H9 (cell line): ENCODE measurements around the gene PRKACA. TPM values are rescaled to one million over a fixed set of nuclear protein-coding genes. Genes with fewer than 3 reads are reported as not detected.
A peak's percentile ranks its signal among the peaks of the same experiment; 100 is the strongest.

ENCODE experiments used
- DNase-seq: peaks from one replicate; pipeline ENCODE4 v3.0.0-alpha.2; 2017
- H2AFZ ChIP-seq: one replicate; pipeline ENCODE4 v1.6.1; 2013; ENCODE audit warnings: mild to moderate bottlenecking, low read length, control low read depth, moderate library complexity
- H2AK5ac ChIP-seq: 2 replicates; pipeline ENCODE4 v1.6.1; 2013; ENCODE audit warnings: low read length, control low read depth, mixed read lengths; ENCODE audit not compliant: insufficient read length
- H2BK120ac ChIP-seq: one replicate; pipeline ENCODE4 v1.6.1; 2013; ENCODE audit warnings: low read depth, mild to moderate bottlenecking, low read length, control low read depth, inconsistent platforms; ENCODE audit not compliant: poor library complexity, severe bottlenecking
- H2BK12ac ChIP-seq: 2 replicates; pipeline ENCODE4 v1.6.1; 2013; ENCODE audit warnings: low read length, control low read depth, mixed read lengths, low read depth; ENCODE audit not compliant: insufficient read length
- H2BK15ac ChIP-seq: 2 replicates; pipeline ENCODE4 v1.6.1; 2013; ENCODE audit warnings: low read depth, low read length, control low read depth
- H2BK20ac ChIP-seq: one replicate; pipeline ENCODE4 v1.6.1; 2013; ENCODE audit warnings: low read depth, mild to moderate bottlenecking, low read length, control low read depth, inconsistent platforms; ENCODE audit not compliant: poor library complexity, severe bottlenecking
- H2BK5ac ChIP-seq: 2 replicates; pipeline ENCODE4 v1.6.1; 2013; ENCODE audit warnings: low read length, control low read depth, mixed read lengths; ENCODE audit not compliant: insufficient read length
- H3K14ac ChIP-seq: 2 replicates; pipeline ENCODE4 v1.6.1; 2013; ENCODE audit warnings: low read length, control low read depth; ENCODE audit not compliant: insufficient read depth
- H3K18ac ChIP-seq: 2 replicates; pipeline ENCODE4 v1.6.1; 2013; ENCODE audit warnings: low read depth, mild to moderate bottlenecking, mixed read lengths, low read length, control low read depth; ENCODE audit not compliant: insufficient read length
- H3K23ac ChIP-seq: 2 replicates; pipeline ENCODE4 v1.6.1; 2013; ENCODE audit warnings: low read length, control low read depth, mixed read lengths, low read depth; ENCODE audit not compliant: insufficient read length
- H3K23me2 ChIP-seq: 2 replicates; pipeline ENCODE4 v1.6.1; 2013; ENCODE audit warnings: low read depth, mild to moderate bottlenecking, mixed read lengths, low read length, control low read depth; ENCODE audit not compliant: insufficient read length, poor library complexity, severe bottlenecking
- H3K27ac ChIP-seq: 2 replicates; pipeline ENCODE4 v1.5.1; 2013; ENCODE audit warnings: low read length, control low read depth, mixed read lengths, low read depth; ENCODE audit not compliant: insufficient read length
- H3K27me3 ChIP-seq: 2 replicates; pipeline ENCODE4 v1.6.1; 2013; ENCODE audit warnings: low read length, control low read depth, inconsistent platforms; ENCODE audit not compliant: insufficient read depth
- H3K4ac ChIP-seq: 2 replicates; pipeline ENCODE4 v1.6.1; 2013; ENCODE audit warnings: low read depth, mild to moderate bottlenecking, control low read depth, inconsistent platforms, low read length, moderate library complexity
- H3K4me1 ChIP-seq: 2 replicates; pipeline ENCODE4 v1.6.1; 2013; ENCODE audit warnings: low read length, control low read depth, inconsistent platforms; ENCODE audit not compliant: insufficient read depth
- H3K4me2 ChIP-seq: 2 replicates; pipeline ENCODE4 v1.6.1; 2013; ENCODE audit warnings: low read length, control low read depth, mixed read lengths; ENCODE audit not compliant: insufficient read length, insufficient read depth
- H3K56ac ChIP-seq: 2 replicates; pipeline ENCODE4 v1.6.1; 2013; ENCODE audit warnings: low read depth, mild to moderate bottlenecking, mixed read lengths, low read length, control low read depth; ENCODE audit not compliant: insufficient read length
- H3K79me1 ChIP-seq: 2 replicates; pipeline ENCODE4 v1.6.1; 2013; ENCODE audit warnings: low read depth, mild to moderate bottlenecking, moderate library complexity, low read length, control low read depth, inconsistent platforms; ENCODE audit not compliant: insufficient read depth, poor library complexity, severe bottlenecking
- H3K79me2 ChIP-seq: 2 replicates; pipeline ENCODE4 v1.6.1; 2013; ENCODE audit warnings: low read length, control low read depth, inconsistent platforms; ENCODE audit not compliant: insufficient read depth
- H3K9ac ChIP-seq: 2 replicates; pipeline ENCODE4 v1.6.1; 2013; ENCODE audit warnings: low read length, control low read depth, mixed read lengths; ENCODE audit not compliant: insufficient read length; ENCODE audit errors: extremely low read depth
- H3K9me3 ChIP-seq: one replicate; pipeline ENCODE4 v1.6.1; 2013; ENCODE audit warnings: low read depth, low read length, inconsistent platforms; ENCODE audit not compliant: control insufficient read depth
- H3T11ph ChIP-seq: one replicate; pipeline ENCODE4 v1.6.1; 2013; ENCODE audit warnings: mild to moderate bottlenecking, low read length, control low read depth, inconsistent platforms
- H4K20me1 ChIP-seq: one replicate; pipeline ENCODE4 v1.6.1; 2013; ENCODE audit not compliant: control insufficient read depth, insufficient read length, insufficient read depth
- H4K5ac ChIP-seq: 2 replicates; pipeline ENCODE4 v1.6.1; 2013; ENCODE audit warnings: low read depth, mild to moderate bottlenecking, mixed read lengths, low read length, control low read depth; ENCODE audit not compliant: insufficient read length
- H4K8ac ChIP-seq: replicated peaks from 2 replicates; pipeline ENCODE4 v1.6.1; 2013; ENCODE audit warnings: low read length, control low read depth, mixed read lengths, low read depth; ENCODE audit not compliant: insufficient read length
- H4K91ac ChIP-seq: 2 replicates; pipeline ENCODE4 v1.6.1; 2013; ENCODE audit warnings: low read depth, mild to moderate bottlenecking, moderate library complexity, mixed read lengths, low read length, control low read depth; ENCODE audit not compliant: insufficient read length
- H3K27ac Mint-ChIP-seq, 3 experiments: 2 replicates in 2 of 3; 3 replicates in 1 of 3; pipeline ENCODE4 v1.8.0; 2020 to 2021; ENCODE audit warnings: mixed read lengths in 3 of 3, mild to moderate bottlenecking in 1 of 3, moderate library complexity in 1 of 3
- H3K27me3 Mint-ChIP-seq: 2 replicates; pipeline ENCODE4 v1.8.0; 2021; ENCODE audit warnings: low read depth, mild to moderate bottlenecking, moderate library complexity, mixed read lengths
- H3K36me3 Mint-ChIP-seq, 3 experiments: 2 replicates in 2 of 3; 3 replicates in 1 of 3; pipeline ENCODE4 v1.8.0; 2020 to 2021; ENCODE audit warnings: low read depth in 3 of 3, mixed read lengths in 3 of 3; ENCODE audit not compliant: insufficient read depth in 1 of 3
- H3K4me1 Mint-ChIP-seq, 2 experiments: 2 replicates each; pipeline ENCODE4 v1.8.0; 2020; ENCODE audit warnings: mixed read lengths in 2 of 2
- H3K4me3 Mint-ChIP-seq, 2 experiments: 2 replicates in 1 of 2; 3 replicates in 1 of 2; pipeline ENCODE4 v1.8.0; 2020 to 2021; ENCODE audit warnings: mild to moderate bottlenecking in 2 of 2, mixed read lengths in 2 of 2, moderate library complexity in 1 of 2
- H3K9me3 Mint-ChIP-seq, 2 experiments: 2 replicates in 1 of 2; 3 replicates in 1 of 2; pipeline ENCODE4 v1.8.0; 2020; ENCODE audit warnings: mild to moderate bottlenecking in 2 of 2, mixed read lengths in 2 of 2, moderate library complexity in 1 of 2
- CTCF ChIP-seq: fragments of 200-600 bp; sonication (generic); conservative IDR thresholded peaks from 3 replicates; pipeline ENCODE4 v1.8.0; 2021; ENCODE audit warnings: antibody characterized with exemption, mild to moderate bottlenecking
- WGBS: extraction: QIAGEN DNeasy Blood & Tissue Kit; methylation state at CpG from one replicate; pipeline ENCODE4 v1.1.7; 2013; ENCODE audit warnings: missing lambda C conversion rate, low lambda C conversion rate, mixed read lengths; ENCODE audit not compliant: insufficient read length; ENCODE audit errors: extremely low coverage; 5-methylcytosine and 5-hydroxymethylcytosine counted together
- total RNA-seq: library from RNA; stranded (reverse); gene quantifications from 2 replicates; pipeline ENCODE4 v1.2.1, GENCODE V29; 2021

PRKACA gene
- total RNA-seq, 1 experiment from 2014 or later: 51.8 TPM

- no peaks in the 10 kb centered on the region; a peak in 1 of 7 replicates for H3K36me3 Mint-ChIP-seq
- peak overlapping the region; percentile 75 for H2BK12ac ChIP-seq
- H3K23me2 ChIP-seq: peaks cover 9% of the 10 kb centered on the region
- H3K79me1 ChIP-seq: no peaks in the 10 kb centered on the region
- H2AK5ac ChIP-seq: no peak overlapping the region
- H3K27me3 Mint-ChIP-seq: peaks cover 2% of the 10 kb centered on the region; the same call in 1 of the 2 replicates
- no peak overlapping the region for H3K27ac ChIP-seq
- no peaks in the 10 kb centered on the region for H3K9me3 Mint-ChIP-seq
- H4K91ac ChIP-seq: no peak overlapping the region
- peak overlapping the region; percentile 63 for H3K18ac ChIP-seq
- no peak overlapping the region for H3K9ac ChIP-seq
- H3K4me2 ChIP-seq: no peak overlapping the region
- H2AFZ ChIP-seq: no peak overlapping the region
- H3K4ac ChIP-seq: no peak overlapping the region
- H3T11ph ChIP-seq: no peak overlapping the region
- H2BK20ac ChIP-seq: peak overlapping the region; percentile 99
- peaks cover 2% of the 10 kb centered on the region; the same call in 1 of the 2 replicates for H3K79me2 ChIP-seq
- peaks cover 31 to 34% of the 10 kb centered on the region in 2 experiments for H3K4me1 Mint-ChIP-seq
- H3K27ac Mint-ChIP-seq: peak overlapping the region; percentile 61 to 86 (median 79); a peak in 4 of 7 replicates
- peak overlapping the region; percentile 38 for H2BK120ac ChIP-seq
- no peaks in the 10 kb centered on the region for H3K9me3 ChIP-seq
- peak overlapping the region; percentile 50 for H3K14ac ChIP-seq
- H4K20me1 ChIP-seq: no peaks in the 10 kb centered on the region
- no peak overlapping the region for H4K8ac ChIP-seq
- H2BK15ac ChIP-seq: 0 out of 2 replicates have a peak overlapping the region, but pooled peaks have one; percentile 37
- no CpG with 5 or more reads among the region's 12 CpGs for WGBS
- H4K5ac ChIP-seq: no peak overlapping the region
- H3K4me3 Mint-ChIP-seq: peak overlapping the region in 1 of 2 experiments; percentile 40; a peak in 2 of 5 replicates
- no peaks in the 10 kb centered on the region; the same call in 1 of the 2 replicates for H3K27me3 ChIP-seq
- no peak for TF ChIP-seq CTCF
- H3K56ac ChIP-seq: no peak overlapping the region
- peaks cover 9% of the 10 kb centered on the region; the same call in 1 of the 2 replicates for H3K4me1 ChIP-seq
- H2BK5ac ChIP-seq: no peak overlapping the region
- H3K23ac ChIP-seq: no peak overlapping the region
- DNase-seq: no peak
These were observed 4.7 kb downstream of the PRKACA start for GRCh38 chr19:14112809-14113385.
